SK-N-SH (cell line): ENCODE data around the gene LSM14B.

Source experiments
- EP300 ChIP-seq, 2 experiments: IDR thresholded peaks; 2 replicates each; pipeline versions ENCODE4 v1.4.0 to v1.6.1; 2012; ENCODE audit warnings: borderline replicate concordance in 1 of 2, low read depth in 1 of 2, low read length in 1 of 2
- MXI1 ChIP-seq: IDR thresholded peaks from 2 replicates; pipeline ENCODE4 v1.6.1; 2012; ENCODE audit warnings: mild to moderate bottlenecking, low read depth, low read length, improper control_type of control experiment
- POLR2AphosphoS5 ChIP-seq: IDR thresholded peaks from 2 replicates; pipeline ENCODE4 v1.6.1; 2012; ENCODE audit warnings: low read depth, low read length
- RFX5 ChIP-seq: IDR thresholded peaks from 2 replicates; pipeline ENCODE4 v1.6.1; 2012; ENCODE audit warnings: mild to moderate bottlenecking, improper control_type of control experiment, low read length
- TAF1 ChIP-seq: IDR thresholded peaks from 2 replicates; pipeline ENCODE4 v1.6.1; 2012; ENCODE audit warnings: low read depth, mild to moderate bottlenecking, low read length, moderate library complexity, borderline replicate concordance
- TF ChIP-seq, protein P1 (sequence below): fragments of 200-600 bp; sonication (generic); IDR thresholded peaks from 2 replicates; pipeline ENCODE4 v1.6.1; 2017; ENCODE audit warnings: antibody characterized with exemption, mild to moderate bottlenecking, moderate library complexity

DNA sequence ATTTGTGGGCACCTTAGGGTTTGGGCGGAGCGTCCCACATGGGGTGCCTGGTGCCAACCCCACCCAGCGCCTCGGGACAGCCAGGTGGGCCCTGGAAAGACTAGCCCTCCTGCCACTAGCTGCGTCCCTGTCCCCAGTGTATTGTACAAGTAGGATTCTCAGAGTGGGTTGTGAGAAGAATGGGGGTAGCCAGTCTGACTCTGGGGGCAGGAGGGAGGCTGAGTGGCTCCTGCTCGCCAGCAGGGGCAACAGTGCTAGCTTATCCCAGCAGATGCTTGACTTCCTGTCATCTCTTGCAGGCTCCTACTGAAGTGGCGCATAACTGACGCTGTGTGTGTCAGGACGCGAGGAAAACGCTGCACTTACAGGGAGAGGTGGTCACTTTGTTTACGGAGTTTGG is 11.6 kb downstream of the LSM14B start:
- TF ChIP-seq, protein P1, sequence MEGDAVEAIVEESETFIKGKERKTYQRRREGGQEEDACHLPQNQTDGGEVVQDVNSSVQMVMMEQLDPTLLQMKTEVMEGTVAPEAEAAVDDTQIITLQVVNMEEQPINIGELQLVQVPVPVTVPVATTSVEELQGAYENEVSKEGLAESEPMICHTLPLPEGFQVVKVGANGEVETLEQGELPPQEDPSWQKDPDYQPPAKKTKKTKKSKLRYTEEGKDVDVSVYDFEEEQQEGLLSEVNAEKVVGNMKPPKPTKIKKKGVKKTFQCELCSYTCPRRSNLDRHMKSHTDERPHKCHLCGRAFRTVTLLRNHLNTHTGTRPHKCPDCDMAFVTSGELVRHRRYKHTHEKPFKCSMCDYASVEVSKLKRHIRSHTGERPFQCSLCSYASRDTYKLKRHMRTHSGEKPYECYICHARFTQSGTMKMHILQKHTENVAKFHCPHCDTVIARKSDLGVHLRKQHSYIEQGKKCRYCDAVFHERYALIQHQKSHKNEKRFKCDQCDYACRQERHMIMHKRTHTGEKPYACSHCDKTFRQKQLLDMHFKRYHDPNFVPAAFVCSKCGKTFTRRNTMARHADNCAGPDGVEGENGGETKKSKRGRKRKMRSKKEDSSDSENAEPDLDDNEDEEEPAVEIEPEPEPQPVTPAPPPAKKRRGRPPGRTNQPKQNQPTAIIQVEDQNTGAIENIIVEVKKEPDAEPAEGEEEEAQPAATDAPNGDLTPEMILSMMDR = peak; percentile 28
- TF ChIP-seq TAF1 (no peak), EP300 (IDR thresholded peaks at IDR 0.05; ENCODE audit: borderline replicate concordance in 1 of 2, low read depth in 1 of 2, low read length in 1 of 2) (no peak), MXI1 (no peak), POLR2AphosphoS5 (no peak), RFX5 (no peak)
